Measurements from ENCODE around the gene PSD2. TPM values are rescaled to one million over a fixed set of nuclear protein-coding genes. Genes with fewer than 3 reads are reported as not detected.

Gene PSD2
- total and polyA plus RNA-seq, 7 donors, result 0.01 to 0.37 (median 0.04) TPM; not detected in 2

DNA sequence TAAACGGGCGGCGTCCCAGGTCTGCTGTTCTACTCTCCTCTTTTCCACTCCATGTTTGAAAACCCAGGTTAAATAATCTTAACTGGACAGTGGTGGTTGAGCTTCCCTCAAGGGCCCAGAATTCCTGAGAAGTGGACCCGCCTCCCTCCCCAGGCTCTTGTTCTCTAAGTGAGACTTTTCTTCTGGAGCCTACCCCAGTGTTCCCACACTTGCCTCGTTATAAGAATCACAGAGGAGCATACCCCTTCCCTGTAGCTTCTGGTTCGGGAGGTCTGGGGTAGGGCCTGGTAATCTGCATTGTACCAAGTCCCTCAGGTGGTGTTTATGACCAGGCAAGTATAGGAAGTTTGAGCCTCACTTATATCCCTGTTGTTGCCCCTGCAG is 12.0 kb downstream of the PSD2 start:
- peaks cover 0 to 1% (median 0%) of the 10 kb centered on the region in 3 donors for H3K27me3 ChIP-seq (ENCODE audit: insufficient read depth in 3 of 3, low read length in 2 of 3)
- 84 to 87% (median 86%) methylated on average over 6 of the region's 6 CpGs for WGBS, 3 donors
- DNase-seq (peak in 1 of 2 donors; percentile 2), ATAC-seq (no peak)
- no peaks in the 10 kb centered on the region for H3K4me1 ChIP-seq
- H3K9me3 ChIP-seq, result no peaks in the 10 kb centered on the region
- H3K36me3 ChIP-seq (ENCODE audit: insufficient read depth in 1 of 2, low read depth in 1 of 2), result no peaks in the 10 kb centered on the region
- no peak overlapping the region for H3K27ac ChIP-seq
- TF ChIP-seq, protein P1, sequence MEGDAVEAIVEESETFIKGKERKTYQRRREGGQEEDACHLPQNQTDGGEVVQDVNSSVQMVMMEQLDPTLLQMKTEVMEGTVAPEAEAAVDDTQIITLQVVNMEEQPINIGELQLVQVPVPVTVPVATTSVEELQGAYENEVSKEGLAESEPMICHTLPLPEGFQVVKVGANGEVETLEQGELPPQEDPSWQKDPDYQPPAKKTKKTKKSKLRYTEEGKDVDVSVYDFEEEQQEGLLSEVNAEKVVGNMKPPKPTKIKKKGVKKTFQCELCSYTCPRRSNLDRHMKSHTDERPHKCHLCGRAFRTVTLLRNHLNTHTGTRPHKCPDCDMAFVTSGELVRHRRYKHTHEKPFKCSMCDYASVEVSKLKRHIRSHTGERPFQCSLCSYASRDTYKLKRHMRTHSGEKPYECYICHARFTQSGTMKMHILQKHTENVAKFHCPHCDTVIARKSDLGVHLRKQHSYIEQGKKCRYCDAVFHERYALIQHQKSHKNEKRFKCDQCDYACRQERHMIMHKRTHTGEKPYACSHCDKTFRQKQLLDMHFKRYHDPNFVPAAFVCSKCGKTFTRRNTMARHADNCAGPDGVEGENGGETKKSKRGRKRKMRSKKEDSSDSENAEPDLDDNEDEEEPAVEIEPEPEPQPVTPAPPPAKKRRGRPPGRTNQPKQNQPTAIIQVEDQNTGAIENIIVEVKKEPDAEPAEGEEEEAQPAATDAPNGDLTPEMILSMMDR (IDR thresholded peaks at IDR 0.05), result no peak
- no peak overlapping the region for H3K4me3 ChIP-seq
- intact Hi-C loops (cut with DNase I), result no loop called here

DNA sequence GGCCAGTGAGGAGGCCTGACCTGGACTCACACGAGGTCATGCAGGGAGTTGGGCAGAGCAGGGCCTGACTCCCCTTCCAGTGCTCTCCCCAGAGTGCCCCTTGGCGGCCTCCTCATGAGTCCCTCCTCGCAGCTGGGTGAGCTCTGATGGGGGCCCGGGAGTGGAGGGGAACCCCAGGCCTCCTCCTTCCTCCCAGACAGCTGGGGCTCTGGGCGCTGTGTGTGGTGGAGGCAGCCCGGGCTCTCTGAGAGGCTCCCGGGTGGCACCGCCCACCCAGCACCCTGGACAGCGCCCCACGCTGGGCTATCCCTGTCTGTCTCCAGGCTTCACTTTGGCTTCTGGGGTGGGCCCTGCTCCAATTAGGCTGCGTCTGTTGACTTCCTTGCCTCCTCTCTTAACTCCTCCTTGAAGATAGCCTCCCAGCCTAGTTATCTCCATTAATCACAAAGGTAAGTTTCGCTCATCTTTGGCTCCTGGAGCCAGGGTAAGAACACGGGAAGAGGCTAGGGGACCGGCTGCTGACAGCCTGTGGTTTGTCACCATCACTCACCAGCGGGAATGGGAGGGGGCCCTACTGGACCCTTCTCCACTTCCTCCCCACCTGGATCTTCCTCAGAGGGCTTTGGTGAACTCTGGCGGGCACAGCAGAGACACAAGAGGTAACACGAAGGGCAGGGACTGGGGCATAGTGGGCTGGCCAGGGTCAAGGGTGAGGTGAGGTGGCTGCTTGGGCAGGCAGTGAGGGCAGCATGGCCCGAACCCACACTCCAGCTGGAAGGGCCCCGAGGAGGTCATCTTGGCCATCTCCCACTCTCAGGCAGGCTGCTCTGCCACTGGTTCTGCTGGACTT is 13.1 kb downstream of the PSD2 start:
- TF ChIP-seq, protein P1 (IDR thresholded peaks at IDR 0.05), result no peak
- DNase-seq (peak in 1 of 2 donors; percentile 53), ATAC-seq (peak in 3 of 4 donors; percentile 23 to 65 (median 28))
- WGBS, 3 donors, result 45 to 56% (median 46%) methylated on average over 18 to 19 of the region's 19 CpGs
- intact Hi-C loops (cut with DNase I), result no loop called here
- no peak overlapping the region for H3K27ac ChIP-seq
- H3K9me3 ChIP-seq, result no peaks in the 10 kb centered on the region
- H3K4me1 ChIP-seq, result no peaks in the 10 kb centered on the region
- H3K27me3 ChIP-seq (ENCODE audit: insufficient read depth in 3 of 3, low read length in 2 of 3), result peaks cover 0 to 1% (median 0%) of the 10 kb centered on the region in 3 donors
- H3K36me3 ChIP-seq (ENCODE audit: insufficient read depth in 1 of 2, low read depth in 1 of 2), result no peaks in the 10 kb centered on the region
- H3K4me3 ChIP-seq, result no peak overlapping the region

DNA sequence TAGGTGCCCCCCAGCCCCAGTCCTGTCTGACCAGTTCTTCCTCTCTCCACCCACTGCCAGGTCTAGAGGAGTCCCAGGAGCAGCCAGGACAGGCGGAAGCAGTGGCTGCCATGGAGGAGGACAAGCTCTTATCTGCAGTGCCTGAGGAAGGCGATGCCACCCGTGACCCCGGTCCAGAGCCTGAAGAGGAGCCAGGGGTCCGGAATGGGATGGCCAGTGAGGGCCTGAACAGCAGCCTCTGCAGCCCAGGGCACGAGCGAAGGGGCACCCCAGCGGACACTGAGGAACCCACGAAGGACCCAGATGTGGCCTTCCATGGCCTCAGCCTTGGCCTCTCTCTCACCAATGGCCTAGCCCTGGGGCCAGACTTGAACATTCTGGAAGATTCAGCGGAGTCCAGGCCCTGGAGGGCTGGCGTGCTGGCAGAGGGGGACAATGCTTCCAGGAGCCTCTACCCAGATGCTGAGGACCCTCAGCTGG is 13.8 kb downstream of the PSD2 start:
- Histone ChIP-seq H3K36me3 (ENCODE audit: insufficient read depth in 1 of 2, low read depth in 1 of 2) (no peaks in the 10 kb centered on the region), H3K4me3 (no peak overlapping the region), H3K27me3 (ENCODE audit: insufficient read depth in 3 of 3, low read length in 2 of 3) (peaks cover 0 to 1% (median 0%) of the 10 kb centered on the region in 3 donors), H3K9me3 (no peaks in the 10 kb centered on the region), H3K4me1 (no peaks in the 10 kb centered on the region), H3K27ac (no peak overlapping the region)
- TF ChIP-seq, protein P1 (IDR thresholded peaks at IDR 0.05), result no peak
- intact Hi-C loops (cut with DNase I), result no loop called here
- 96 to 99% (median 97%) methylated on average over 11 of the region's 11 CpGs for whole genome bisulfite sequencing, 3 donors
- peak in 1 of 2 donors; percentile 37 for DNase-seq
- no peak for ATAC-seq

DNA sequence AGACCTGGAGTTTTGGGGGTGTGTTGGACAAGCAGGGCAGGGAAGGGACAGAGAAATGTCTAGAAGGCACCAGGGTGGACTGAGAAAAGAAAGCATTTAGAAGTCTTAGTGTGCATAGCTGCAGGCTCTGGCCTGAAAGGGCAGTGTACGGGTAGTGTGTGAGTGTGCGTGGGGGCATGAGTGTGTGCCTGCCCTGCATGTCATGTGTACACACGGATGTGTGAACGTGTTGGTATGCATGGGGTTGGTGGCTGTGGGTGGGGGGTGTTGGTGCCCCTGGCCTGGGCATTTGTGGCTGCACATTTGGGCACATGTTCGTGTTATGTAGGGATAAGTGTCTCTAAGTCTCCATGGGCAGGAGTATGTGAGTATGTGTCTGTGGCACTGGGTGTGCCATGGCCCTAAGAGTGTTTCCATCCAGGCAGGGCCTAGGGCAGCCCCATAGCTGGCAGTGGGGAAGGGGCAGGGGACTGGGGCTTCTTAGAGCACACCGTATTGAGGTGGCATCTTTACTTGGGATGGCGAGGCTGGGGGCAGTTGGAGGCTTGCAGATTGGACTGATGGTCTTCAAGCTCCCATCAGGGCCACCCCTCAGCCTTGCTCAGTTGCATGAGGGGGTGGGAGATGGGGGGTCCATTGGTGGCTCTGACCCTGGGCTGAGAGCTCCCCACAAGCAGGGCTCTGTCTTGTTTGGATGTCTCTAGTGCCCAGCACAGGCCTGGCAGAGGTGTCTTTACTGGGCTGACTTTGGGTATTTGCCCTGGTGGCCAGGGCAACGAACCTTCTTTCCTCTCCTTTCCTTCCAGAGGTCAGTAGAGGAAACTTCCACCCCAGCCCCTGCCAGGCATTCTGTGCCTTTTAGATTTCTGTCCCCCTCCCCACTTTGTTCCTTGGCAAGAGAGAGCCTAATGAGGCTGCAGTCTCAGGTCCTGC is 15.0 kb downstream of the PSD2 start:
- Histone ChIP-seq H3K4me1 (no peaks in the 10 kb centered on the region), H3K4me3 (no peak overlapping the region), H3K36me3 (ENCODE audit: insufficient read depth in 1 of 2, low read depth in 1 of 2) (no peaks in the 10 kb centered on the region), H3K27ac (no peak overlapping the region), H3K9me3 (no peaks in the 10 kb centered on the region), H3K27me3 (ENCODE audit: insufficient read depth in 3 of 3, low read length in 2 of 3) (peaks cover 0 to 1% (median 0%) of the 10 kb centered on the region in 3 donors)
- TF ChIP-seq, protein P1 (IDR thresholded peaks at IDR 0.05), result no peak
- intact Hi-C loops (cut with DNase I), result no loop called here
- ATAC-seq (no peak), DNase-seq (peak in 1 of 2 donors; percentile 42)
- 87 to 92% (median 89%) methylated on average over 8 of the region's 8 CpGs for WGBS, 3 donors

All from psoas muscle (tissue), 8 donors.